Activated CD4-positive, CD25-positive, alpha-beta regulatory T cell (primary cell): ENCODE measurements around the gene AGPAT3.
"Not testable (repeated sequence)": the region's sequence is repeated elsewhere in the genome, so short reads cannot be mapped to it uniquely, and the experiment has no call there.

Source experiments
- DNase-seq, 4 experiments: peaks; one replicate each; lab custom pipeline; 2025; lab: John Stamatoyannopoulos, UW

The AGPAT3 gene

GRCh38 chr21:43864962-43865539, at the start of gene AGPAT3:
TSS of gene AGPAT3 (plus strand) at chr21:43865223. CDS start at chr21:43959682, 94,459 bp downstream.
- DNase-seq = peak in 2 of 4 experiments; percentile 25 to 26

GRCh38 chr21:43815991-43816390, 49.0 kb upstream of the AGPAT3 start:
- no peak for DNase-seq

- no peak for DNase-seq
These were observed 48.4 kb upstream of the AGPAT3 start for GRCh38 chr21:43816611-43817071.

- DNase-seq = no peak
These were observed 47.6 kb upstream of the AGPAT3 start for GRCh38 chr21:43817157-43818086.

GRCh38 chr21:43818685-43819084, 46.3 kb upstream of the AGPAT3 start:
- no peak for DNase-seq

GRCh38 chr21:43819511-43820405, 45.3 kb upstream of the AGPAT3 start:
- no peak for DNase-seq

GRCh38 chr21:43820466-43820865, 44.6 kb upstream of the AGPAT3 start:
- DNase-seq = no peak

- DNase-seq = not testable (repeated sequence)
These were observed 42.9 kb upstream of the AGPAT3 start for GRCh38 chr21:43822166-43822565.

- DNase-seq = not testable (repeated sequence)
These were observed 42.3 kb upstream of the AGPAT3 start for GRCh38 chr21:43822741-43823140.

- DNase-seq = no peak
These were observed 40.4 kb upstream of the AGPAT3 start for GRCh38 chr21:43824333-43825241.

GRCh38 chr21:43825242-43825935, 39.6 kb upstream of the AGPAT3 start:
- DNase-seq = no peak

- DNase-seq = no peak
These were observed 38.9 kb upstream of the AGPAT3 start for GRCh38 chr21:43825936-43826622.

GRCh38 chr21:43826623-43826974, 38.4 kb upstream of the AGPAT3 start:
- DNase-seq = no peak

GRCh38 chr21:43827015-43827611, 37.9 kb upstream of the AGPAT3 start:
- no peak for DNase-seq

- no peak for DNase-seq
These were observed 35.9 kb upstream of the AGPAT3 start for GRCh38 chr21:43829161-43829560.

GRCh38 chr21:43829575-43830119, 35.4 kb upstream of the AGPAT3 start:
- no peak for DNase-seq

- no peak for DNase-seq
These were observed 32.9 kb upstream of the AGPAT3 start for GRCh38 chr21:43832158-43832550.

- DNase-seq = no peak
These were observed 32.4 kb upstream of the AGPAT3 start for GRCh38 chr21:43832648-43833047.
